Psoas muscle (tissue), 8 donors: ENCODE measurements around the gene ZC3H18. TPM values are rescaled to one million over a fixed set of nuclear protein-coding genes. Genes with fewer than 3 reads are reported as not detected.
A peak's percentile ranks its signal among the peaks of the same experiment; 100 is the strongest.

Source experiments
- ATAC-seq, 4 donors: fragments of 200-7000 bp; cut with Tn5 transposase; one replicate each; pipeline ENCODE4 v1.9.1; 2020; ENCODE audit warnings: moderate library complexity in 3 of 4, mild to moderate bottlenecking in 2 of 4
- DNase-seq, 2 donors: peaks; one replicate each; pipeline ENCODE4 v3.0.0-alpha.2; 2020
- H3K27ac ChIP-seq: fragments of 200-600 bp; one replicate; pipeline ENCODE4 v1.8.0; 2022
- H3K27me3 ChIP-seq, 3 donors: fragments of 200-600 bp in 1 of 3; one replicate each; pipeline versions ENCODE4 v1.6.1 to v1.8.0; 2013 to 2022; ENCODE audit warnings: low read length in 2 of 3, mild to moderate bottlenecking in 2 of 3, moderate library complexity in 1 of 3; ENCODE audit not compliant: insufficient read depth in 3 of 3
- H3K36me3 ChIP-seq, 2 donors: fragments of 200-600 bp in 1 of 2; one replicate each; pipeline versions ENCODE4 v1.6.1 to v1.8.0; 2013 to 2022; ENCODE audit warnings: low read depth in 1 of 2, mild to moderate bottlenecking in 1 of 2, moderate library complexity in 1 of 2; ENCODE audit not compliant: insufficient read depth in 1 of 2
- H3K4me1 ChIP-seq: fragments of 200-600 bp; one replicate; pipeline ENCODE4 v1.8.0; 2022
- H3K4me3 ChIP-seq: fragments of 200-600 bp; one replicate; pipeline ENCODE4 v1.8.0; 2022; ENCODE audit warnings: mild to moderate bottlenecking
- H3K9me3 ChIP-seq: fragments of 200-600 bp; one replicate; pipeline ENCODE4 v1.8.0; 2022
- WGBS, 3 donors: extraction: QIAGEN DNeasy Blood & Tissue Kit; methylation state at CpG; one replicate each; pipeline versions ENCODE4 v1.1.6 to v1.1.7; 2013; 5-methylcytosine and 5-hydroxymethylcytosine counted together
- intact Hi-C, 2 donors: fragments of 100-400 bp; cut with DNase I; formaldehyde crosslinking; loops; one replicate each; pipeline versions ENCODE4 v1.11.0 to v1.14.2; 2022
- polyA plus RNA-seq, 3 donors: library from polyadenylated mRNA; stranded (reverse); fragments of 200-250 nt; gene quantifications; one replicate each; pipeline ENCODE4 v1.2.3, GENCODE V29; 2013
- total RNA-seq, 4 donors: library from RNA; stranded (reverse); fragmentation: NEBNext Ultra II Directional in 2 of 4; extraction: Animal tissue kit (Norgen Biotek cat#: 25700) in 2 of 4; gene quantifications; one replicate each; pipeline versions ENCODE4 v1.2.1 to v1.2.4, GENCODE V29; 2021 to 2023
- TF ChIP-seq, protein P1 (sequence below): fragments of 200-600 bp; IDR thresholded peaks from one replicate; pipeline ENCODE4 v1.8.0; 2022; ENCODE audit warnings: antibody characterized with exemption
- donor health status: healthy with polysubstance abuse.
- donor health status: DM: no; HTN: no; CAD: no; lungs with moderate emphysema.
- donor health status: Bipolar disorder and iron deficiency.
- donor health status: healthy.
- donor health status: DM: yes; HTN: yes; CAD: no.
- donor health status: DM: no; HTN: no; CAD: no.
- donor health status: DM: no; HTN: no; CAD: no.
- donor health status: DM: yes; HTN: yes; CAD: no.

The ZC3H18 gene
- total and polyA plus RNA-seq, 7 donors, result 19.9 to 36.0 (median 28.5) TPM

DNA sequence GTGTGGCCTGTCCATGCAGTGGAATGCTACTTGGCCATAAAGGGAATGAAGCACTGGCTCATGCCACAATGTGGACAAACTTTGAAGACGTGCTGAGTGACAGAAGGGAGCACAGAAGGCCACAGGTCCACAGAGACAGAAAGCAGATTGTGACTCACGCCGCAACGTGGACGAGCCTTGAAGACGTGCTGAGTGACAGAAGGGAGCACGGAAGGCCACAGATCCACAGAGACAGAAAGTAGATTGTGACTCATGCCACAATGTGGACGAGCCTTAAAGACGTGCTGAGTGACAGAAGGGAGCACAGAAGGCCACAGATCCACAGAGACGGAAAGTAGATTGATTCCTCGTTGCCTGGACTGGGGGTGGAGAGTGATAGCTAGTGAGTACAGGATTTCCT, 19.2 kb downstream of the ZC3H18 start:
- intact Hi-C loops, result no loop called here
- TF ChIP-seq, protein P1, sequence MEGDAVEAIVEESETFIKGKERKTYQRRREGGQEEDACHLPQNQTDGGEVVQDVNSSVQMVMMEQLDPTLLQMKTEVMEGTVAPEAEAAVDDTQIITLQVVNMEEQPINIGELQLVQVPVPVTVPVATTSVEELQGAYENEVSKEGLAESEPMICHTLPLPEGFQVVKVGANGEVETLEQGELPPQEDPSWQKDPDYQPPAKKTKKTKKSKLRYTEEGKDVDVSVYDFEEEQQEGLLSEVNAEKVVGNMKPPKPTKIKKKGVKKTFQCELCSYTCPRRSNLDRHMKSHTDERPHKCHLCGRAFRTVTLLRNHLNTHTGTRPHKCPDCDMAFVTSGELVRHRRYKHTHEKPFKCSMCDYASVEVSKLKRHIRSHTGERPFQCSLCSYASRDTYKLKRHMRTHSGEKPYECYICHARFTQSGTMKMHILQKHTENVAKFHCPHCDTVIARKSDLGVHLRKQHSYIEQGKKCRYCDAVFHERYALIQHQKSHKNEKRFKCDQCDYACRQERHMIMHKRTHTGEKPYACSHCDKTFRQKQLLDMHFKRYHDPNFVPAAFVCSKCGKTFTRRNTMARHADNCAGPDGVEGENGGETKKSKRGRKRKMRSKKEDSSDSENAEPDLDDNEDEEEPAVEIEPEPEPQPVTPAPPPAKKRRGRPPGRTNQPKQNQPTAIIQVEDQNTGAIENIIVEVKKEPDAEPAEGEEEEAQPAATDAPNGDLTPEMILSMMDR, result no peak
- peak in 1 of 2 donors; percentile 1 for DNase-seq
- Histone ChIP-seq H3K36me3 (peaks cover 5 to 57% of the 10 kb centered on the region in 2 donors), H3K9me3 (no peaks in the 10 kb centered on the region), H3K27me3 (no peaks in the 10 kb centered on the region), H3K4me1 (no peaks in the 10 kb centered on the region), H3K27ac (no peak overlapping the region), H3K4me3 (no peak overlapping the region)
- peak in 3 of 4 donors; percentile 10 to 33 (median 15) for ATAC-seq
- WGBS, 3 donors, result 85 to 92% (median 90%) methylated on average over 11 of the region's 11 CpGs

DNA sequence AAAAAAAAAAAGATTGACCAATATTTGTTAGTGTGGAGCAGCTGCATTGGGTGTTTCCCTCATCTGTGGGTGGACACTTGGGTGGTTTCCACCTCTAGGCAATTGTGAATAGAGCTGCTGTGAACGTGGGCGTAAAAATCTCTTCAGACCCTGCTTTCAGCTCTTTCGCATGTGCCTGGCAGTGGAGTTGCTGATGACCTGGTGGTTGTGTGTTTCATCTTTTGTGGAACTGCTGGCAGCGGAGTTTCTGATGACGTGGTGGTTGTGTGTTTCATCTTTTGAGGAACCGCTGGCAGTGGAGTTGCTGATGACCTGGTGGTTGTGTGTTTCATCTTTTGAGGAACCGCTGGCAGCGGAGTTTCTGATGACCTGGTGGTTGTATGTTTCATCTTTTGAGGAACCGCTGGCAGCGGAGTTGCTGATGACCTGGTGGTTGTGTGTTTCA, 21.4 kb downstream of the ZC3H18 start:
- TF ChIP-seq, protein P1, result no peak
- no peak overlapping the region for H3K27ac ChIP-seq
- no peaks in the 10 kb centered on the region for H3K9me3 ChIP-seq
- 70 to 80% (median 72%) methylated on average over 10 of the region's 10 CpGs for WGBS, 3 donors
- intact Hi-C loops, result no loop called here
- DNase-seq (peak; percentile 61 to 66), ATAC-seq (peak in 2 of 4 donors; percentile 32 to 43)
- peaks cover 5 to 50% of the 10 kb centered on the region in 2 donors for H3K36me3 ChIP-seq
- H3K4me3 ChIP-seq, result no peak overlapping the region
- H3K4me1 ChIP-seq, result no peaks in the 10 kb centered on the region
- H3K27me3 ChIP-seq, result no peaks in the 10 kb centered on the region

DNA sequence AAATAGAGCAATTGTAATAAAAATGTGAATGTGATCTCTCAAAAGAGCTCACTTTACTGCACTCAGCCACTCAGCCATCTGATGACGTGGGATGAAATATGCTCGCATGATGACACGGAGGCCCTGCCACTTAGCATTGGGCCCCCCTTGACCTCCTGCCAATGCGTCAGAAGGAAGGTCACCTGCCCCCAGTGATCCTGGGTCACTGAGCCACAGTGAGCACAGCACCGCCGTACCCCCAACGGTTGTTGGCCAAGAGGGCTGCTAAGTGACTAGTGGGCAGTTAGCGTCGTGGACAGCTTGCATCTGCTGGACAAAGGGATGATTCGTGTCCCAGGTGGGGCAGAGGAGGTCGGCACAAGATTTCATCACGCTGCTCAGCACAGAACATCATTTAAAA, 22.9 kb downstream of the ZC3H18 start:
- 88 to 90% (median 89%) methylated on average over 12 of the region's 12 CpGs for WGBS, 3 donors
- H3K4me1 ChIP-seq, result no peaks in the 10 kb centered on the region
- H3K9me3 ChIP-seq, result no peaks in the 10 kb centered on the region
- TF ChIP-seq, protein P1, result no peak
- H3K27ac ChIP-seq, result no peak overlapping the region
- no peak overlapping the region for H3K4me3 ChIP-seq
- H3K27me3 ChIP-seq, result no peaks in the 10 kb centered on the region
- intact Hi-C loops, result no loop called here
- ATAC-seq, result peak in 1 of 4 donors; percentile 17
- H3K36me3 ChIP-seq, result peaks cover 2 to 37% of the 10 kb centered on the region in 2 donors
- peak in 1 of 2 donors; percentile 38 for DNase-seq

DNA sequence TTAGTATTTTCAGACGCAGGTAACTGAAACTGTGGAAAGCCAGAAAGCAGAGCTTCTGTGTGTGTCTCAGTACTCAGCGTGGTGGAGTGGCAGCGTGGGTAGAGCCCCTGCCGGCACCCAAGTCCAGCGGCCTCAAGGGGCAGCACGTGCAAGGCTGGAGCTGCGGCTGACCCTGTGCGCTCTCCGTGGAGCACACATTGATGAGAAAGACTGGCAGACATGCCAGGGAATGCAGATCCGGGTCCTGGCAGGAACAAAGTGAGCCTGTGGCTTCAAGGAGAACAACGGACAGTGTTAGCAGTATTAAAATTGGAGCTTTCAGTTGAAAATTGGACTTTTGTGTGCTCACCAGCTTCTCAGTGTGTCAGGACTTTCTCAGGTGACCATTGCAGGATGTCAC, 23.3 kb downstream of the ZC3H18 start:
- ATAC-seq, result peak in 3 of 4 donors; percentile 46 to 63 (median 62)

More for the DNA sequence above, 23.3 kb downstream of the ZC3H18 start:
- no peak overlapping the region for H3K27ac ChIP-seq
- H3K9me3 ChIP-seq, result no peaks in the 10 kb centered on the region
- no peaks in the 10 kb centered on the region for H3K27me3 ChIP-seq
- DNase-seq, result peak in 1 of 2 donors; percentile 55
- TF ChIP-seq, protein P1, result no peak
- no peaks in the 10 kb centered on the region for H3K4me1 ChIP-seq
- 49 to 75% (median 69%) methylated on average over 11 of the region's 11 CpGs for WGBS, 3 donors
- intact Hi-C loops, result no loop called here
- no peak overlapping the region for H3K4me3 ChIP-seq
- peaks cover 2 to 36% of the 10 kb centered on the region in 2 donors for H3K36me3 ChIP-seq
